ENCODE data around the gene SH3D19.

DNA sequence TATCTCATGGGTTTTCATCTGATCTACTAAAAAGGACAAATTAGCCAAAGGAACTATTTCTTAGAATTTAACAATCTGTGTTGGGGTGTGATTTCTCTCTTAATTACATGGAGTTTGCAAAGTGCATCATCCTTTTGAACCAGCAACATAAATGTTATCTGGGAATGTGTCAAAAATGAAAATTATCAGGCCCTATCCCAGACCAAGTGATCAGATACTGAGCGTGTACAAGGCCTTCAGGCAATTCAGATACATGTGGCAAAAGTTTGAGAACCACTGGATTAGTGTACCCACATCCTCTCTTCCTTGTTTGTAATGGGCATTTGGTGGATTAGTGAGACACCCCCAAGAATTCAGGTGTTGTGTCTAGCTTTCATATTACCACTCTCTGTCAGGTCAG lies 3.8 kb downstream of the SH3D19 start:
- TF ChIP-seq, protein P1, sequence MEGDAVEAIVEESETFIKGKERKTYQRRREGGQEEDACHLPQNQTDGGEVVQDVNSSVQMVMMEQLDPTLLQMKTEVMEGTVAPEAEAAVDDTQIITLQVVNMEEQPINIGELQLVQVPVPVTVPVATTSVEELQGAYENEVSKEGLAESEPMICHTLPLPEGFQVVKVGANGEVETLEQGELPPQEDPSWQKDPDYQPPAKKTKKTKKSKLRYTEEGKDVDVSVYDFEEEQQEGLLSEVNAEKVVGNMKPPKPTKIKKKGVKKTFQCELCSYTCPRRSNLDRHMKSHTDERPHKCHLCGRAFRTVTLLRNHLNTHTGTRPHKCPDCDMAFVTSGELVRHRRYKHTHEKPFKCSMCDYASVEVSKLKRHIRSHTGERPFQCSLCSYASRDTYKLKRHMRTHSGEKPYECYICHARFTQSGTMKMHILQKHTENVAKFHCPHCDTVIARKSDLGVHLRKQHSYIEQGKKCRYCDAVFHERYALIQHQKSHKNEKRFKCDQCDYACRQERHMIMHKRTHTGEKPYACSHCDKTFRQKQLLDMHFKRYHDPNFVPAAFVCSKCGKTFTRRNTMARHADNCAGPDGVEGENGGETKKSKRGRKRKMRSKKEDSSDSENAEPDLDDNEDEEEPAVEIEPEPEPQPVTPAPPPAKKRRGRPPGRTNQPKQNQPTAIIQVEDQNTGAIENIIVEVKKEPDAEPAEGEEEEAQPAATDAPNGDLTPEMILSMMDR (IDR thresholded peaks at IDR 0.05): no peak
- no peak for TF ChIP-seq EZH2 (IDR thresholded peaks at IDR 0.05)
